SIG-M5 (cell line): Measurements from ENCODE around the gene NEUROD1.

Experiments
- DNase-seq: peaks from one replicate; lab custom pipeline; 2025; lab: John Stamatoyannopoulos, UW

Gene NEUROD1

DNA sequence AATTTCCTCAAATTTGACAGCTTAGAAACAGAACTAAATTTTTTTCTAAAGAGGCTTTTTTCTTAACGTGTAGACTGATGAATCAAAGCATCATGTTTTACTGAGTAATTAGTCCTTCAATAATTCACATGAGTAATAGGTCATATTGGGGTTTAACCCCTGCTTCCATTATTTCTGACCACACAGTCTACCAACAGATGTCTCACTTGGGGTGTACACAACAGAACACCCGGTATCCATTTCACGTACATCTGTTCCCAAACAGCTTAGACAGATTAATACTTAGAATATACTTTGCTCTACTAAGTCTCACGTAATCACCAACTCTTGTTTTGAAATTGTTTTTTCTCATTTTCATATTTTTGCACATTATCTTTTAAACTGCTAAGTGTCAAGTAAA is 38.2 kb downstream of the NEUROD1 start:
- no peak for DNase-seq

- DNase-seq: no peak
These were observed 40.6 kb downstream of the NEUROD1 start for GRCh38 chr2:181639686-181640085.

DNA sequence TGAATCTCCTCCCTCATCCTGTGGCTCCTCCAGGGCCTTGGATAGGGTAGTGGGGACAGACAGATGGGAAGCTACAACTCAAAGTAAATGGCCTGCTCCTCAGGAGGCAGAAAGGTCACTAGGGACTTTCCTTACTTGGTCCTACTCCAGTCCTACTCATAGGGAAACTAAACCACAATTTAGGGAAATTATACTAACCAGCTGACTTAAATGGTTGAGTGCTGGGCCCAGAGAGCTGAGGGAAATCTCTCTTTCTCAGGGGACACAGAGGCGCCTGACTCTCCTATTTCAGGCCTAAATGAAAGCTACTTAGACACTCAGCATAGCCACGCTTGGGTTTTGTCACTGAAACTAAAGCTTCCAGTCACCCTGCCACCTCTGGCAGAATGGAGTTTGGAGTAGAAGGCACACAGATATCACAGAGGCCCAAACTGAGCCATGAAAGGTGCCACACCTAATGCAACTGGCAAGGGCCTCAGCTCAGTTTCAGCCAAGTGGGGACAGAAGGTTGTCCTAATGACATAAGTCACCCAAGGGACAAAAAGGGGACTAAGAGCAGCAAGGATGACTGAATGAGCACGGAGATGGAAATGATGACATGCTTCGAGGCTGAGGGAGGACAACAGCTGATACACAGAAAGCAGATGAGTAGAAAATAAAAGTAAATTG is 47.5 kb downstream of the NEUROD1 start:
- DNase-seq: no peak

GRCh38 chr2:181628590-181629585 is 51.4 kb downstream of the NEUROD1 start:
- DNase-seq: no peak

GRCh38 chr2:181627545-181627944 is 52.8 kb downstream of the NEUROD1 start:
- DNase-seq: no peak

DNA sequence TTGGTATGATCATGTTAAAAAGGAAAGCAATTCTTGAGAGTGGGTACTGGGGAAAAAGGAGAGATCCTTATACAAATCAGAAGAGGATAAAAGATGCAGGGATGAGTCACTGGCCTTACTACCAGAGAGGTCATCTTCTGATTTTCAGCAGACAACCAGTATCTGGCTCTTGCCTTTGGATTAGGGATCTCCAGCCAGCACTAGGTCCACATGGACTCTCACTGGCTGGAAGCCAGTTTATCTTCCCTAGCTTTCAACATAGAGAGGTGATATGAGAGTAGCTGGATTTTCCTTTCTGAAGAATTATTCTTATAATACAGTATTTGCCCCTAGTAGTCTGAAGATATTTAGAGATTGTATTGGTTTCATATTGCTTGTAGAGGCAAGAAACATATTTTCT is 53.6 kb downstream of the NEUROD1 start:
- no peak for DNase-seq
